ENCODE data around the gene UBE2G2. TPM values are rescaled to one million over a fixed set of nuclear protein-coding genes. Genes with fewer than 3 reads are reported as not detected.

The UBE2G2 gene
- total RNA-seq, 1 donor = 75.3 TPM

DNA sequence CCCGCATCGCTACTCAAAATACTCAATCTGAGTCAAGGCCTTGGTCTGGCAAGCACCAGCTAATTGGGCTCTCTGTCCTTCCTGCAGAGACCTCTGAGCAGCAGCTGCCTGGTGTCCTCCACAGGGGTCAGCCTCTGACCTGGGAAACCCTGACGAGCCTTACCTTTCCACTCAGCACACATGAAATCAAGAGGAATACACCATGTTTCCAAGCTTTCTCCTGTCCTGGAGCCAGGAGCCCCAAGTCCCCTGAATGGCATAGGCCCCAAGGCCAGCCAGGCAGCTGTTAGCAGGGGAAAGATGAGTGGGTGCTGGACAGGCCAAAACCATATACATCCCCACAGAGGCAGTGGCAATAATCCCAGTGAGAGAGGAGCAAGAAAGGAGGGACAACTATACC, 63.0 kb downstream of the UBE2G2 start:
- Histone ChIP-seq H3K4me1 (ENCODE audit: insufficient read depth, low read length) (no peaks in the 10 kb centered on the region), H3K79me2 (ENCODE audit: insufficient read depth, low read length) (no peaks in the 10 kb centered on the region), H3K27me3 (ENCODE audit: insufficient read depth, low read length) (peaks cover 5% of the 10 kb centered on the region), H4K20me1 (ENCODE audit: insufficient read depth, low read length) (no peaks in the 10 kb centered on the region), H3K4me2 (ENCODE audit: insufficient read depth, low read length) (no peak overlapping the region), H2AFZ (ENCODE audit: low read length) (no peak overlapping the region), H3K9me3 (ENCODE audit: low read depth, low read length) (peaks cover 19% of the 10 kb centered on the region), H3K36me3 (ENCODE audit: insufficient read depth, low read length) (no peaks in the 10 kb centered on the region), H3K27ac (ENCODE audit: low read depth, low read length) (no peak overlapping the region), H3K4me3 (ENCODE audit: insufficient read depth, low read length) (no peak overlapping the region)
- DNase-seq (ENCODE audit: insufficient read length, low spot score, missing footprints) = no peak
- TF ChIP-seq, protein P1, sequence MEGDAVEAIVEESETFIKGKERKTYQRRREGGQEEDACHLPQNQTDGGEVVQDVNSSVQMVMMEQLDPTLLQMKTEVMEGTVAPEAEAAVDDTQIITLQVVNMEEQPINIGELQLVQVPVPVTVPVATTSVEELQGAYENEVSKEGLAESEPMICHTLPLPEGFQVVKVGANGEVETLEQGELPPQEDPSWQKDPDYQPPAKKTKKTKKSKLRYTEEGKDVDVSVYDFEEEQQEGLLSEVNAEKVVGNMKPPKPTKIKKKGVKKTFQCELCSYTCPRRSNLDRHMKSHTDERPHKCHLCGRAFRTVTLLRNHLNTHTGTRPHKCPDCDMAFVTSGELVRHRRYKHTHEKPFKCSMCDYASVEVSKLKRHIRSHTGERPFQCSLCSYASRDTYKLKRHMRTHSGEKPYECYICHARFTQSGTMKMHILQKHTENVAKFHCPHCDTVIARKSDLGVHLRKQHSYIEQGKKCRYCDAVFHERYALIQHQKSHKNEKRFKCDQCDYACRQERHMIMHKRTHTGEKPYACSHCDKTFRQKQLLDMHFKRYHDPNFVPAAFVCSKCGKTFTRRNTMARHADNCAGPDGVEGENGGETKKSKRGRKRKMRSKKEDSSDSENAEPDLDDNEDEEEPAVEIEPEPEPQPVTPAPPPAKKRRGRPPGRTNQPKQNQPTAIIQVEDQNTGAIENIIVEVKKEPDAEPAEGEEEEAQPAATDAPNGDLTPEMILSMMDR (IDR thresholded peaks at IDR 0.05; ENCODE audit: extremely low read depth, low read depth, low read length) = no peak

GRCh38 chr21:44737706-44738354, 63.8 kb downstream of the UBE2G2 start:
- Histone ChIP-seq H3K27ac (ENCODE audit: low read depth, low read length) (no peak overlapping the region), H2AFZ (ENCODE audit: low read length) (no peak overlapping the region), H3K4me1 (ENCODE audit: insufficient read depth, low read length) (no peaks in the 10 kb centered on the region), H3K9me3 (ENCODE audit: low read depth, low read length) (peaks cover 19% of the 10 kb centered on the region), H3K4me2 (ENCODE audit: insufficient read depth, low read length) (no peak overlapping the region), H3K36me3 (ENCODE audit: insufficient read depth, low read length) (no peaks in the 10 kb centered on the region), H3K4me3 (ENCODE audit: insufficient read depth, low read length) (no peak overlapping the region), H3K27me3 (ENCODE audit: insufficient read depth, low read length) (peaks cover 5% of the 10 kb centered on the region), H3K79me2 (ENCODE audit: insufficient read depth, low read length) (no peaks in the 10 kb centered on the region), H4K20me1 (ENCODE audit: insufficient read depth, low read length) (no peaks in the 10 kb centered on the region)
- TF ChIP-seq, protein P1 (IDR thresholded peaks at IDR 0.05; ENCODE audit: extremely low read depth, low read depth, low read length) = no peak
- no peak for DNase-seq (ENCODE audit: insufficient read length, low spot score, missing footprints)

DNA sequence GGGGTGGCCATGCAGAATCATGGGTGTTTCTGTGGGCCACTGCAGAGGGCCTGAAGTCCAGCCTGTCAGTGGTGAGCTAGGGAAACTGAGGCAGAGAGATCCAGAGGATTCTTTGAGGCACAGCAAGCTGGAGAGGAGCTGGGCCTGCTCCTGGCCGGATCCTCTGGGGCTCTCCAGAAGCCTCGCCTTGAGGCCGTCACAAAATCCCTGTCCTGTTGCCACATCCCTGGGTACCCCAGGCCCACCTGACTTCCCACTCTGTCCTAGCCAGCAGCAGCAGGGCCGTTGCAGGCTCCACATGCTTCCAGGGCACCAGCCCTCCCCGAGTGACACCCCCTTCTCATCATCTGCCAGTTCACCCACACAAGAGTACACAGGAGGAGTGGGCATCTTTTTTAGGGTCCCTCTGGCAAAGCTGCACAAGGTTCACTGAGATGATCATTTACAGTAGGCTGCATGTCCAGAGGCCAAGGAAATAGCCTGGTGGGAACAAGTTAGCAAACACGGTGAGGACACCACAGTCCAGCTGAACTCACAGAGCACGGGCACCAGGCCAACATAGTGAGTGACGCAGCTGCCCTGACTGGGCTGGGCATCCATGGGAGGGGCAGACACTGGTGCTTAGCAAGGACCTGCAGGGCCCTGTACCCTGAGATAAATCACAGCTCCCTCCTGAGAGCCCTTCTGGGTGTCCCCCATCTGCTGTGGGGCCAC, 65.2 kb downstream of the UBE2G2 start:
- Histone ChIP-seq H3K36me3 (ENCODE audit: insufficient read depth, low read length) (no peaks in the 10 kb centered on the region), H4K20me1 (ENCODE audit: insufficient read depth, low read length) (no peaks in the 10 kb centered on the region), H3K4me2 (ENCODE audit: insufficient read depth, low read length) (no peak overlapping the region), H3K4me3 (ENCODE audit: insufficient read depth, low read length) (no peak overlapping the region), H3K9me3 (ENCODE audit: low read depth, low read length) (peaks cover 19% of the 10 kb centered on the region), H3K79me2 (ENCODE audit: insufficient read depth, low read length) (no peaks in the 10 kb centered on the region), H3K27ac (ENCODE audit: low read depth, low read length) (no peak overlapping the region), H3K27me3 (ENCODE audit: insufficient read depth, low read length) (peaks cover 9% of the 10 kb centered on the region), H3K4me1 (ENCODE audit: insufficient read depth, low read length) (no peaks in the 10 kb centered on the region), H2AFZ (ENCODE audit: low read length) (no peak overlapping the region)
- TF ChIP-seq, protein P1 (IDR thresholded peaks at IDR 0.05; ENCODE audit: extremely low read depth, low read depth, low read length) = no peak
- no peak for DNase-seq (ENCODE audit: insufficient read length, low spot score, missing footprints)

DNA sequence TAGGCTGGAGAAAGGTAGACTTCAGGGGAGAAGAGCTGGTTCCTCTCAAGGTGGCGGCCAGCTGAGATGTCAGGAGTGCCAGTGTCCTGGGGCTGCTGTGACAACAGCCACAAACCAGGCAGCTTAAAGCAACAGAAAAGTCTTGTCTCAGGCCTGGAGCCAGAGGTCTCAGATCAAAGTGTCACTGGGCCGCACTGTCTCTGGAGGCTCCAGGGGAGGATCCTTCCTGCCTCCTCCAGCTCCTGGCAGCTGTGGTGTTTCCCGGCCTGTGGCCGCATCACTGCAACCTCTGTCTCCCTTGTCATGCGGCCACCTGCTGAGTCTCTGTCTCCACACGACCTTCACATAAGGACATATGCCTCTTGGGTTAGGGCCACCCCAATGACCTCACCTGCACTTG, 65.8 kb downstream of the UBE2G2 start:
- no peaks in the 10 kb centered on the region for H4K20me1 ChIP-seq (ENCODE audit: insufficient read depth, low read length)
- H3K4me1 ChIP-seq (ENCODE audit: insufficient read depth, low read length) = no peaks in the 10 kb centered on the region
- TF ChIP-seq, protein P1 (IDR thresholded peaks at IDR 0.05; ENCODE audit: extremely low read depth, low read depth, low read length) = no peak
- H2AFZ ChIP-seq (ENCODE audit: low read length) = no peak overlapping the region
- H3K27ac ChIP-seq (ENCODE audit: low read depth, low read length) = no peak overlapping the region
- no peak overlapping the region for H3K4me3 ChIP-seq (ENCODE audit: insufficient read depth, low read length)
- no peak overlapping the region for H3K4me2 ChIP-seq (ENCODE audit: insufficient read depth, low read length)
- no peak for DNase-seq (ENCODE audit: insufficient read length, low spot score, missing footprints)
- H3K27me3 ChIP-seq (ENCODE audit: insufficient read depth, low read length) = peaks cover 13% of the 10 kb centered on the region
- no peaks in the 10 kb centered on the region for H3K79me2 ChIP-seq (ENCODE audit: insufficient read depth, low read length)
- H3K9me3 ChIP-seq (ENCODE audit: low read depth, low read length) = peaks cover 19% of the 10 kb centered on the region
- no peaks in the 10 kb centered on the region for H3K36me3 ChIP-seq (ENCODE audit: insufficient read depth, low read length)

All from osteoblast (primary cell).